Measurements from ENCODE around the gene USH2A. TPM values are rescaled to one million over a fixed set of nuclear protein-coding genes. Genes with fewer than 3 reads are reported as not detected.
A peak's percentile ranks its signal among the peaks of the same experiment; 100 is the strongest.

Gene USH2A
- total RNA-seq, 1 donor: under 0.01 TPM

DNA sequence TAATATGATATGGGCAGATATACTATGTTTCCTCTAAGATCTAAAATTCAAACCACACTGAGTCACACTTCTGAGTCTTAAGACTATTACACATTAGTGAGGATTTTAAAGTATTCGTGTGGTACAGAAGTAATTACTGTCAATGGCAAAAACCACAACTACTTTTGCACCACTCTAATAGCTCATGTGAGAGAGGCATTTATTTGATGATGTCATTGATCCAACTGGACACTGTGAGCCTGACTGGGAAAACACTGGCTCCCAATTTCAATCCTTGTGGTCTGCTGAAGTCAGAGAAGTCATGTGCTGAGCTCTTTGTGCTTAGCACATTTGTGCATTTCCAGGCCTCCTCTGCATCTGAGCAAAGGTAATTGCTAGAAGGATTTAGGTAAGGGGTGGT is 377.8 kb downstream of the USH2A start:
- TF ChIP-seq, protein P1, sequence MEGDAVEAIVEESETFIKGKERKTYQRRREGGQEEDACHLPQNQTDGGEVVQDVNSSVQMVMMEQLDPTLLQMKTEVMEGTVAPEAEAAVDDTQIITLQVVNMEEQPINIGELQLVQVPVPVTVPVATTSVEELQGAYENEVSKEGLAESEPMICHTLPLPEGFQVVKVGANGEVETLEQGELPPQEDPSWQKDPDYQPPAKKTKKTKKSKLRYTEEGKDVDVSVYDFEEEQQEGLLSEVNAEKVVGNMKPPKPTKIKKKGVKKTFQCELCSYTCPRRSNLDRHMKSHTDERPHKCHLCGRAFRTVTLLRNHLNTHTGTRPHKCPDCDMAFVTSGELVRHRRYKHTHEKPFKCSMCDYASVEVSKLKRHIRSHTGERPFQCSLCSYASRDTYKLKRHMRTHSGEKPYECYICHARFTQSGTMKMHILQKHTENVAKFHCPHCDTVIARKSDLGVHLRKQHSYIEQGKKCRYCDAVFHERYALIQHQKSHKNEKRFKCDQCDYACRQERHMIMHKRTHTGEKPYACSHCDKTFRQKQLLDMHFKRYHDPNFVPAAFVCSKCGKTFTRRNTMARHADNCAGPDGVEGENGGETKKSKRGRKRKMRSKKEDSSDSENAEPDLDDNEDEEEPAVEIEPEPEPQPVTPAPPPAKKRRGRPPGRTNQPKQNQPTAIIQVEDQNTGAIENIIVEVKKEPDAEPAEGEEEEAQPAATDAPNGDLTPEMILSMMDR (IDR thresholded peaks at IDR 0.05; ENCODE audit: insufficient read depth, low read depth, low read length): no peak
- peak; percentile 34 for DNase-seq (ENCODE audit: low read depth)
- no peak overlapping the region for H3K4me3 ChIP-seq (ENCODE audit: low read depth, low read length)

DNA sequence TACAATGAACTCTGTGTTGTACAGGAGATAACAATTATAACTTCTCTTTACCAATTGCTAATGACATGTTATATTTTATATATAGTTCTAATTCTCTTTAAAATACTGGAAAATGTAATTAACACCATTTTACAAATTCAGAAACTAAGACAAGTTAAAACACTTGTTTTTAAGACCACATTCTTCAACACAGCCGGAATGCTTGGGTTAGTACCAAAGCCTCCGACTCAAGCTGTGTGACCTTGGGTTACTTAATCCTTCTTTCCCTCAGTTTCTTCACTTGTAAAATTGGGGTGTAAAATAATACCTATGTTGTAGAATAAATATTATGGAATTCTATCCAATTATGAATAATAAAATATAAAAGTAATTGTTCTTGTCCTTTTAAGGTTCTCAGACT is 378.7 kb downstream of the USH2A start:
- H3K4me3 ChIP-seq (ENCODE audit: low read depth, low read length): no peak overlapping the region
- no peak for DNase-seq (ENCODE audit: low read depth)
- TF ChIP-seq, protein P1 (IDR thresholded peaks at IDR 0.05; ENCODE audit: insufficient read depth, low read depth, low read length): no peak

DNA sequence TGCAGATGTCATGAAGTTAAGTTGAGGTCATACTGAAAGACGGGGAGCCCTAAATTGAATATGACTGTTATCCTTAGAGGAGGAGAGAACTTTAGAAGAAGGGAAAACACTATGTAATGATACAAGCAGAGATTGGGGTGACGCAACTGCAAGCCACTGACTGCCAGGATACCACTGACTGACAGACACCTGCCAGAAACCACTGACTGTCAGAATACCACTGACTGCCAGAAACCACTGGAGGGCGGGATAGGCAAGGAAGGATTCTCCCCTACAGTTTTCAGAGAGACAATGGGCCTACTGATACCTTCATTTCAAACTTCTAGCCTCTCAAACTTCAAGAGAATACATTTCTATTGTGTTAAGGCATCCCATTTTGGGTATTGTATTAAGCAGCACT is 388.7 kb downstream of the USH2A start:
- no peak overlapping the region for H3K4me3 ChIP-seq (ENCODE audit: low read depth, low read length)
- TF ChIP-seq, protein P1 (IDR thresholded peaks at IDR 0.05; ENCODE audit: insufficient read depth, low read depth, low read length): no peak
- no peak for DNase-seq (ENCODE audit: low read depth)

DNA sequence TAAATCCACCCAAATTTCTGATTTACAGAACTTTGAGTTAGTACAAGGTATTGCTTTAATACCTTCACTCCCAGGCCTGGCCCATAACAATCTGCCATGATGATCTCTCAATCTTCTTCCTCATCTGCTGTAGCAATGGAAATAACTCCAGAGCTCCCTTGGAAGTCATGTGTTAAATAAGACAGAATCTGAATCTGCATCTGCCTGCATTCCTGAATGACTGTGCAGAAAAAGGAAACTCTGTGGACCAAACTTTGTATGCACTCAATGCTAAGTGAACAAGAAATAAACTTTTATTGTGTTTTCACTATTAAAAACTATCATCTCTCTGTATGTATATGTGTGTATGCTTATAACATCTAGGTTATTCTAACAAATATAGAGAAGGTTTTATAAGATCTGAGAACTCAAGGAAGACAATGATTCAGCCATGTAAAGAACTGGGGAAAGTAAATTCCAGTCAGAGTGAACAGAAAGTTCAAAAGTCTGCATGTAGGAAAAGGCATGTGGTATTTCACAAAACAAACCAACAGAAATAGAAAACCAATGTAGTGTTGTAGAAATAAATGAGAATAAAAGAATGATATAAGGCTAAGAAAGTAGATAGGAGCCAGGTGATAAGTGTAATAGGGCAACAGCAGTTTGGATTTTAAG is 390.2 kb downstream of the USH2A start:
- no peak for DNase-seq (ENCODE audit: low read depth)
- TF ChIP-seq, protein P1 (IDR thresholded peaks at IDR 0.05; ENCODE audit: insufficient read depth, low read depth, low read length): no peak
- H3K4me3 ChIP-seq (ENCODE audit: low read depth, low read length): no peak overlapping the region

DNA sequence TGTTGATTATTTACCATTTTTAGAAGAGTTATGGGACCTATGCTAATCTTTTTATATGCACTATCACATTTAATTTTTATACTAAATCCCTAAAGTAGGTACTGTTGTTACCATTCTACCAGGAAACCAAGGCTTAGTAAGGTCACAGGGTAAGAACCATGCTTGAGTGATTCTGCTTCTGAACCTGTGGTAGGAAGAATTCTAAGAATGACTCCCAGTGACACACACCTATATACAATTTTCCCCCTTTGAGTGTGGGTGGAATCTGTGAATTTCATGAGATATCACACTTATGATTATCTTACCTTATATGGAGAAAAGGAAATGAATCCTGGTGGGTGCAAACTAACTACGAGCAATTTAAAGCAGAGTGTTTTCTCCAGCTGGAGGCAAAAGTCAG is 391.0 kb downstream of the USH2A start:
- H3K4me3 ChIP-seq (ENCODE audit: low read depth, low read length): no peak overlapping the region

DNA sequence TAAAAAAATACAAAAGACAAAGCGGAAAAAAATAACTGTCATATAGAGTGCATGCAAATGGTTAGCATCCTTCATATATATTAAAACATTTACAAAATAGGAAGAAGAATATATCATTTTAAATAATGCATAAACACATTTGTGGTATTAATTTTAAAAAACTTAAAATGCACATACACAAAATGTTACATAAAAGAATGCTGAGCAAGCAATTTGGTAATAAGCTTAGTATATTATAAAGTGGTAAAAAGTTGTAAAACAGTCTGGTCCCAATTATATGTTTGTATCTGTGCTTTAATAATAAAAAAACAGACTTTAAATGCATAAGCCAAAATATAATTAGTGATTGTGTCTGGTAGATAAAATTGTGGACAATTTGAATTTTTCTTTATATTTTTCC is 394.6 kb downstream of the USH2A start:
- DNase-seq (ENCODE audit: low read depth): no peak
- TF ChIP-seq, protein P1 (IDR thresholded peaks at IDR 0.05; ENCODE audit: insufficient read depth, low read depth, low read length): no peak

More for the DNA sequence above, 391.0 kb downstream of the USH2A start:
- TF ChIP-seq, protein P1 (IDR thresholded peaks at IDR 0.05; ENCODE audit: insufficient read depth, low read depth, low read length): no peak
- DNase-seq (ENCODE audit: low read depth): no peak

DNA sequence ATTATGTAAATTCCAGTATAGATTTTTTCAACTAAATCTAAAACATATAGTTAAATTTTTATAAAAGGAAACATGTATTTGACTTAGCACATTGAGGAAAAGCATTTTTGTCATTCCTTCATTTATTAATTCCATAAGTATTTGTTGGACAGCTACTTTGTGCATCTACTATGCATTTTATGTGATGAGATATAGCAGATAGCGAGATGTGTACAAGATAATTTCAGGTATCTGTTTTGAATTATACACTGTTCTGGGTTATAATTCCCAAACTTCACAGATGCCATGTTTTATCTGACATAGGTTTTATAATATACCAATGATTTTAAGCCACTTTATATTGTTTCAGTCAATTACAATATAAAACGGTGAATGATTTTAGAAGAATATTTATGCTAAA is 398.7 kb downstream of the USH2A start:
- H3K4me3 ChIP-seq (ENCODE audit: low read depth, low read length): no peak overlapping the region
- TF ChIP-seq, protein P1 (IDR thresholded peaks at IDR 0.05; ENCODE audit: insufficient read depth, low read depth, low read length): no peak
- no peak for DNase-seq (ENCODE audit: low read depth)

More for the DNA sequence above, 394.6 kb downstream of the USH2A start:
- no peak overlapping the region for H3K4me3 ChIP-seq (ENCODE audit: low read depth, low read length)
